Ishikawa (cell line): ENCODE data around the gene SH2D3C.
A peak's percentile ranks its signal among the peaks of the same experiment; 100 is the strongest.

ENCODE experiments used
- CEBPB ChIP-seq: IDR thresholded peaks from 2 replicates; pipeline ENCODE4 v1.6.1; 2012
- CREB1 ChIP-seq: IDR thresholded peaks from 2 replicates; pipeline ENCODE4 v1.6.1; 2012; ENCODE audit warnings: low read depth
- EGR1 ChIP-seq: IDR thresholded peaks from 2 replicates; pipeline ENCODE4 v1.6.1; 2012
- EP300 ChIP-seq: IDR thresholded peaks from 2 replicates; pipeline ENCODE4 v1.6.1; 2012; ENCODE audit warnings: borderline replicate concordance
- FOXM1 ChIP-seq: IDR thresholded peaks from 2 replicates; pipeline ENCODE4 v1.6.1; 2012; ENCODE audit warnings: low read depth, borderline replicate concordance
- NFIC ChIP-seq: IDR thresholded peaks from 2 replicates; pipeline ENCODE4 v1.6.1; 2012
- RAD21 ChIP-seq: IDR thresholded peaks from 2 replicates; pipeline ENCODE4 v1.6.1; 2012; ENCODE audit warnings: low read depth
- TAF1 ChIP-seq: IDR thresholded peaks from 2 replicates; pipeline ENCODE4 v1.6.1; 2012; ENCODE audit warnings: low read depth, mild to moderate bottlenecking
- TCF12 ChIP-seq: IDR thresholded peaks from 2 replicates; pipeline ENCODE4 v1.6.1; 2012; ENCODE audit warnings: low read depth
- TEAD4 ChIP-seq: IDR thresholded peaks from 2 replicates; pipeline ENCODE4 v1.6.1; 2012
- YY1 ChIP-seq: IDR thresholded peaks from 2 replicates; pipeline ENCODE4 v1.6.1; 2012; ENCODE audit warnings: low read depth
- ZBTB7A ChIP-seq: IDR thresholded peaks from 2 replicates; pipeline ENCODE4 v1.6.1; 2012; ENCODE audit warnings: low read depth
- TF ChIP-seq, protein P1 (sequence below): IDR thresholded peaks from 2 replicates; pipeline ENCODE4 v1.6.1; 2012
- TF ChIP-seq, protein P2 (sequence below): IDR thresholded peaks from 2 replicates; pipeline ENCODE4 v1.6.1; 2012
- TF ChIP-seq, protein P3 (sequence below): IDR thresholded peaks from 2 replicates; pipeline ENCODE4 v1.6.1; 2012; ENCODE audit warnings: low read depth, mild to moderate bottlenecking

Gene SH2D3C

DNA sequence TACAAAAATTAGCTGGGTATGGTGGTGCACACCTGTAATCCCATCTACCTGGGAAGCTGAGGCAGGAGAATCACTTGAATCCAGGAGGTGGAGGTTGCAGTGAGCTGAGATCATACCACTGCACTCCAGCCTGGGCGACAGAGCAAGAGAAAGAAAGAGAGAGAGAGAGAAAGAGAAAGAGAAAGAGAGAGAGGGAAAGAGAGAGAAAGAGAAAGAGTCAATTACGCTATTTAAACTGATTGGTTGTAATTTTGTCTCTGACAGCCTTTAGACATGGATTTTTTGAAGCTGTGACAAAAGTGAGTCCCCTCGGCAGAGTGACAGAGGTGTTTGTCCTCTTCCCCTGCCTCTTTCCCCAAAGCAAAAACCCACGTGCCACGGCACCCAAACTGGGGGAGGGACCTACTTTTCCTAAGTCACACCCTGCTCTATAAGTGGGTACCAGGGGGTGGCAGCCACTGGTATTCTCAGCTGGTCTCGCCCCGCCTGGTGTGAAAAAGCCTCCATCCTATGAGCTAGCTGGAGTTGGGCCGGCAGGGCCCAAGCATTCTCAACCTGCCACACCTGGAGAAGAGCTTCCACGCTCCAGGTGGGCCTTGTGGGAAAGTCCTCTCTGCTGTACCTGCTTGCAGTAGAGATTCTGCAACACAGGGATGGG lies 75.0 kb downstream of the SH2D3C start:
- no peak for TF ChIP-seq EP300
- TF ChIP-seq TAF1: no peak
- TF ChIP-seq, protein P1, sequence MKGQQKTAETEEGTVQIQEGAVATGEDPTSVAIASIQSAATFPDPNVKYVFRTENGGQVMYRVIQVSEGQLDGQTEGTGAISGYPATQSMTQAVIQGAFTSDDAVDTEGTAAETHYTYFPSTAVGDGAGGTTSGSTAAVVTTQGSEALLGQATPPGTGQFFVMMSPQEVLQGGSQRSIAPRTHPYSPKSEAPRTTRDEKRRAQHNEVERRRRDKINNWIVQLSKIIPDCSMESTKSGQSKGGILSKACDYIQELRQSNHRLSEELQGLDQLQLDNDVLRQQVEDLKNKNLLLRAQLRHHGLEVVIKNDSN: no peak
- no peak for TF ChIP-seq CEBPB
- TF ChIP-seq, protein P2, sequence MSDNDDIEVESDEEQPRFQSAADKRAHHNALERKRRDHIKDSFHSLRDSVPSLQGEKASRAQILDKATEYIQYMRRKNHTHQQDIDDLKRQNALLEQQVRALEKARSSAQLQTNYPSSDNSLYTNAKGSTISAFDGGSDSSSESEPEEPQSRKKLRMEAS: no peak
- no peak for TF ChIP-seq NFIC
- no peak for TF ChIP-seq ZBTB7A

DNA sequence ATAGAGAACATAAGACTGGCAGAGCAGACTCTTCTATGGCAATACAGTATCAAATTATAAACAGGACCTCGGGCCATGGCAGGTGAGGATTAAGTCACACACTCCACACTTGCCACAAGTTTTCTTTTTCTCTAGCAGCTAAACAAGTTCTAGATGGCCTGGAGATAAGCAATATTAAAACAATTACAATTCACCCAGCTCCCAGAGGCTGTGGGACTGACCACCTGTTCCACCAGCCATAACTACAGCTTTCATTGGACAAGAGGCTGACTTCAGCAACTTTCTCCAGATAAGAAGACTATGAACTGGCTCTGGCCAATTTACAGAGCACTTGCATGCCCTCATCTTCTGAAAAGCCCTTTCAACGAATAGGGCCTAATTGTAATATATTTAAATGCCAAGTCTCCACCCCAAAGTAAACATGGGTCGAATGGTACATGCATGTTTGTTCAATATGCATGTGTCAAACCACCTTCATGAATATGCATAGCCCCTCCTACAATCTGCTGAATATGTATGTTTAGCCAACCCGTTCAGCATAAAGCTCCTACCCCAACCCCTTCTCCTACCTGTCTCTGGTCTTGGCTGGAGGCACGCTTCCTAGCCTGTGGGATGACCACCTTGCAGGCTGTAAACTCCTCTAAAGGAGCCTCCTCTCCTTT lies 77.7 kb downstream of the SH2D3C start:
- no peak for TF ChIP-seq FOXM1
- TF ChIP-seq, protein P2: no peak
- TF ChIP-seq TEAD4: no peak
- TF ChIP-seq TCF12: no peak
- TF ChIP-seq ZBTB7A: no peak
- TF ChIP-seq, protein P3, sequence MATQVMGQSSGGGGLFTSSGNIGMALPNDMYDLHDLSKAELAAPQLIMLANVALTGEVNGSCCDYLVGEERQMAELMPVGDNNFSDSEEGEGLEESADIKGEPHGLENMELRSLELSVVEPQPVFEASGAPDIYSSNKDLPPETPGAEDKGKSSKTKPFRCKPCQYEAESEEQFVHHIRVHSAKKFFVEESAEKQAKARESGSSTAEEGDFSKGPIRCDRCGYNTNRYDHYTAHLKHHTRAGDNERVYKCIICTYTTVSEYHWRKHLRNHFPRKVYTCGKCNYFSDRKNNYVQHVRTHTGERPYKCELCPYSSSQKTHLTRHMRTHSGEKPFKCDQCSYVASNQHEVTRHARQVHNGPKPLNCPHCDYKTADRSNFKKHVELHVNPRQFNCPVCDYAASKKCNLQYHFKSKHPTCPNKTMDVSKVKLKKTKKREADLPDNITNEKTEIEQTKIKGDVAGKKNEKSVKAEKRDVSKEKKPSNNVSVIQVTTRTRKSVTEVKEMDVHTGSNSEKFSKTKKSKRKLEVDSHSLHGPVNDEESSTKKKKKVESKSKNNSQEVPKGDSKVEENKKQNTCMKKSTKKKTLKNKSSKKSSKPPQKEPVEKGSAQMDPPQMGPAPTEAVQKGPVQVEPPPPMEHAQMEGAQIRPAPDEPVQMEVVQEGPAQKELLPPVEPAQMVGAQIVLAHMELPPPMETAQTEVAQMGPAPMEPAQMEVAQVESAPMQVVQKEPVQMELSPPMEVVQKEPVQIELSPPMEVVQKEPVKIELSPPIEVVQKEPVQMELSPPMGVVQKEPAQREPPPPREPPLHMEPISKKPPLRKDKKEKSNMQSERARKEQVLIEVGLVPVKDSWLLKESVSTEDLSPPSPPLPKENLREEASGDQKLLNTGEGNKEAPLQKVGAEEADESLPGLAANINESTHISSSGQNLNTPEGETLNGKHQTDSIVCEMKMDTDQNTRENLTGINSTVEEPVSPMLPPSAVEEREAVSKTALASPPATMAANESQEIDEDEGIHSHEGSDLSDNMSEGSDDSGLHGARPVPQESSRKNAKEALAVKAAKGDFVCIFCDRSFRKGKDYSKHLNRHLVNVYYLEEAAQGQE: no peak
- TF ChIP-seq, protein P1: no peak
- no peak for TF ChIP-seq NFIC
- no peak for TF ChIP-seq CEBPB
- TF ChIP-seq TAF1: no peak
- TF ChIP-seq YY1: no peak
- TF ChIP-seq EP300: no peak
- TF ChIP-seq CREB1: no peak
- no peak for TF ChIP-seq RAD21
- TF ChIP-seq EGR1: no peak

DNA sequence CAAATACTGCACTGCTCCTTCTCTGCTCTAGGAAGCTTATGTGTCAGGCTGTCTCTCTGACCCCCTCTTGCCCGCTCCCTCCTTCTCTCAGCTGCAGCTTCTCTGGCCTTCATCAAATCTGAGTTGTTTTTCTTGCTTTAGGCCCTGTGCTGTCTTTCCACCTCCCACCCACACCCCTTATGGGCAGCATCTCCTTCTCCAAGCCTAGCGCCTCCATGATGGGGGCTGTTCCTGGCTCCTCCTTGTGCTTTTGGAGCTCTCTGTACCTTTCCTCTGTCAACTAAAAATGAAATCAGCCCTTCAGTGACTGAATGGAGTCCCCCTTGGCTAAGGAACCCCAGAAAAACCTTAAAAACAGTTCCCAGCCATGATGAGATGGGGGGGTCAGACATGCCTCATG lies 78.3 kb downstream of the SH2D3C start:
- 0 out of 2 replicates have a peak, but pooled peaks have one; percentile 1 for TF ChIP-seq TAF1
- TF ChIP-seq, protein P3: no peak

DNA sequence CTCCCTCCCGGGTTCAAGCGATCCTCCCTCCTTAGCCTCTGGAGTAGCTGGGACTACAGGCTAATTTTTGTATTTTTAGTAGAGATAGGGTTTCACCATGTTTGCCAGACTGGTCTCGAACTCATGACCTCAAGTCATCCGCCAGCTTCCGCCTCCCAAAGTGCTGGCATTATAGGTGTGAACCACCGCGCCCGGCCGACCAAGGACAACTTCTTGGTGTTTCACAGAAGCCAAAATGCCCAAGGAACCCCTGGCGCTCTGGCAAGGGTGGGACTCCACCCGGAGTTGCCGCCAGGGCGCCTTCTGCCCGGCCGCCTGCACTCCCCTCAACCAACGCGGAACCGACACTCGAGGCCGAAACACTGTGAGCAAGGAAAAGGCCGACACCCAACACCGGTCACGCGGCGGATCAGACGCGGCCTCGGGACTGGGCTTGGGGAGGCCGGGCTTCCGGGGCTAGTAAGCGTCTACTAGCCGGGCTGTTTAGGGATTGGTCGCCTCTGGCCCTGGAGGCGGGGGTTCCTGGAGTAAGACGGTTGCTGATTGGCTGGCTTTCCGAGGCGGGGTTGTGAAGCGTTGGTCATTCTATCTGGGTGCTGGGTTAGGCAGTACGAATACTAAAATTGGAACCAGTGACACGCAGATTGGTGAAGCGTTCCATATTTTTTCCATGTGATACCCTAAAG lies 79.3 kb downstream of the SH2D3C start:
- TF ChIP-seq TCF12: 0 out of 2 replicates have a peak, but pooled peaks have one; percentile 50
- peak; percentile 2; the same call in 1 of the 2 replicates for TF ChIP-seq TAF1
- no peak for TF ChIP-seq CEBPB
- TF ChIP-seq, protein P3: no peak
- no peak for TF ChIP-seq FOXM1
- TF ChIP-seq EGR1: no peak
- TF ChIP-seq, protein P1: peak; percentile 72
- TF ChIP-seq YY1: no peak
- TF ChIP-seq, protein P2: peak; percentile 97
